ENCODE measurements around the gene TBL3.
"Not testable (repeated sequence)": the region's sequence is repeated elsewhere in the genome, so short reads cannot be mapped to it uniquely, and the experiment has no call there.

TBL3 gene

DNA sequence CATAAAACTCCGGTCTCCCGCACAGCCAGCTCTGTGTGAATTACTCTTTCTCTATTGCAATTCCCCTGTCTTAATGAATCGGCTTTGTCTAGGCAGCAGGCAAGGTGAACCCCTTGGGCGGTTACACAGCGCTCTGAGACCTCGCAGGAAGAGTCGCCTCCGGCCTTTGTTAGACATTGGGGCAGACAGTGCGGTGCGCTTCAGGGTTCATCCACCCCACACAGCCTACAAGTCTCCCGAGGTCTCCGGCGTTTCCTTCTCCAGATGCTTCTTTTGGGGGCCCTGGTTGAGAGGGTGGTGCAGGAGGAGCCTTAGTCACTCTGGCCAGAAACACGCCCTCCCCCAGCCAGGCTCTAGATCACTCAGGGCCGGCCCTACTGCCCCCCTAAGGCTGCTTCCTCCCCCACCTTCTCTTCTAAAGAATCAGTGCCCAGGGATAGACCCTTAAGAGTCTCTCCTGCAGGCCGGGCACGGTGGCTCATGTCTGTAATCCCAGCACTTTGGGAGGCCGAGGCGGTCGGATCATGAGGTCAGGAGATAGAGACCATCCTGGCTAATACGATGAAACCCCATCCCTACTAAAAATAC is 27.1 kb upstream of the TBL3 start:
- no peak for DNase-seq

DNA sequence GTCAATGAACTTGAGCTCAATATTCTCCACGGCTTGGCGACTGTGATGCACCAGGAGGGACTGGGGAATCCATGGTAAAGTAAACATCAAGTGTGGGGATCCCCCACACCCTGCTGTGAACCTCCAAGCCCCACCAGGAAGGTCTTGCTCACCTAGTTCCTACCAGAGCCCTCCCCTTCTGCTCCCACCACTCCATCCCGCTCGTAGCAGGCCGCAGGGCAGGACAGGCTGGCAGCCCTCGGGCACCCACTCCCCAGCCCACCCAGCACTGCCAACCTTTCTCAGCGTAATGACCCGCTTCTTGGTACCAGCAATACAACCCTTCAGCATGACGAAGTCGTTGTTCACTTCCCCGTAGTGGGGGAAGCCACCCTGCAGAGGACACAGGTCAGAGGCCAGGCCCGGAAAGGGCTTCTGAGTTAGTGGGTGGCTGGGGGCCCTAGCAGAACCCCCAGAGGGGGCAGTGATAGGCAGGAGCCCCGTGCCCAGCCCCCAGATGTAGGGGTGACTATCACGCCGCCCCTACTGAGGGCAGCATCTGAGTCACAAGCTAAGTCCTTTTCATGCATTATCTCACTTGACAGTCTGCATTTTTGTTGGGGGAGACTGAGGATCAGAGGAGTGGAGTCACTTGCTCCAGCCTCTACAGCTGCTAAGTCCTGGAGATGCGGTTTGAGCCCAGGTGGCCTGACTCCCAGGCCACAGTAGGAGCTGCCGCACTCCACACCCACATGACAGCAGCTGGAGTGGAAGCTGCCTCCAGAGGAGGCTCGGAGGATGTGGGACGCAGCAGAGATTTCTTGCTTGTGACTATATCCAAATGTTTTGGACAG is 26.1 kb upstream of the TBL3 start:
- no peak for DNase-seq

- no peak for DNase-seq
Measured at GRCh38 chr16:1946495-1947368, 25.1 kb upstream of the TBL3 start.

- DNase-seq = no peak
Measured at GRCh38 chr16:1947369-1947670, 24.5 kb upstream of the TBL3 start.

DNA sequence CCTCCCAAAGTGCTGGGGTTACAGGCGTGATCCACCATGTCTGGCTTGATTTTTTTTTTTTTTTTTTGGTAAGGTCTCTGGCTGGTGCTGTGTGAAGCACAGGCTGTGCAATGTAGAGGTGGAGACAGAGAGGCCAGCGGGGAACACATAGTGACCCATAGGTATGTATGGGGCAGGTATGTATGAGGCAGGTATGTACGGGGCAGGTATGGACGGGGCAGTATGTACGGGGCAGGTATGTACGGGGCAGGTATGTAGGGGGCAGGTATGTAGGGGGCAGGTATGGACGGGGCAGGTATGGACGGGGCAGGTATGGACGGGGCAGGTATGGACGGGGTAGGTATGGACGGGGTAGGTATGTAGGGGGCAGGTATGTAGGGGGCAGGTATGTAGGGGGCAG is 22.3 kb upstream of the TBL3 start:
- no peak for DNase-seq

- DNase-seq = no peak
Measured at GRCh38 chr16:1950047-1950446, 21.8 kb upstream of the TBL3 start.

GRCh38 chr16:1950559-1950958 is 21.3 kb upstream of the TBL3 start:
- DNase-seq = no peak

- no peak for DNase-seq
Measured at GRCh38 chr16:1953734-1954133, 18.1 kb upstream of the TBL3 start.

GRCh38 chr16:1957434-1958142 is 14.3 kb upstream of the TBL3 start:
- not testable (repeated sequence) for DNase-seq

- not testable (repeated sequence) for DNase-seq
Measured at GRCh38 chr16:1958143-1958491, 13.7 kb upstream of the TBL3 start.

- no peak for DNase-seq
Measured at GRCh38 chr16:1958715-1959268, 13.1 kb upstream of the TBL3 start.

- DNase-seq = peak; percentile 90
Measured at GRCh38 chr16:1959269-1960039, 12.4 kb upstream of the TBL3 start, which contains the start of gene NDUFB10. NDUFB10 (plus strand) TSS chr16:1959538; CDS start chr16:1959625, 87 bp downstream.

DNA sequence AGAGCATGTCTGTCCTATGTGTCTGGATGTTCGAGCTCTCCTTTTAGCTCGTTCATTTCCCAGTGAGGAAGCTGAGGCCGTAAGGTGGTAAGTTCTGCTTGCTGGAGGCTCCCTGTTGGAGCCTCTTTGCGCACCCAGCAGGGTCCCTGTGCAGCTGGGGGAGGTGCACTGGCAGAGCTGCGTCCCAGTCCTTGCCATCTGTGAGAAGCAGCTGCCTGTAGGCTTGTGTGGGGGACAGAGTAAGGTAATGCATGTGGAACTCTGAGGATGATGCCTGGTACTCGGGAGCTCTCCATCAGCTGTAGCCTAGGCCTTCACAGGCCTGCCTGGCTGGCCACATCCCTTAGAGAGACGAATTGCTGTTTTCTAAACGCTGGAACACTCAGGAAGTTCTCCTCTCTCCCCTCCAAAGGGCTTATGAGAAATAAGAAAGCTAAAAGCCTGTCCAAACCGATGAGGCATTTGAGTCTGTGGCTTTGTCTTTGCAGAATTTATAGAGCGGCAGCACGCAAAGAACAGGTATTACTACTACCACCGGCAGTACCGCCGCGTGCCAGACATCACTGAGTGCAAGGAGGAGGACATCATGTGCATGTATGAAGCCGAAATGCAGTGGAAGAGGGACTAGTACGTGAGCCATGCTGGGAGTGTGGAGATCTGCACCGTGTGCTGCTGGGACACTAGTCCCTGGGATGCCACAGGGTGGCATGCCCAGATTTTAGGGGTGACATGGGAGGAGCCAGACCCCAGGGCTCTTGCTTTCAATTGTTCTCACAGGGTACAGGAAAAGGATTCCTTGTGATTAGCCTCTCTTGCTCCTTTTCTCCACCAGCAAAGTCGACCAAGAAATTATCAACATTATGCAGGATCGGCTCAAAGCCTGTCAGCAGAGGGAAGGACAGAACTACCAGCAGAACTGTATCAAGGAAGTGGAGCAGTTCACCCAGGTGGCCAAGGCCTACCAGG is 10.9 kb upstream of the TBL3 start:
- no peak for DNase-seq

- DNase-seq = no peak
Measured at GRCh38 chr16:1961651-1962067, 10.2 kb upstream of the TBL3 start.

- DNase-seq = not testable (repeated sequence)
Measured at GRCh38 chr16:1962161-1963153, 9.4 kb upstream of the TBL3 start.

DNA sequence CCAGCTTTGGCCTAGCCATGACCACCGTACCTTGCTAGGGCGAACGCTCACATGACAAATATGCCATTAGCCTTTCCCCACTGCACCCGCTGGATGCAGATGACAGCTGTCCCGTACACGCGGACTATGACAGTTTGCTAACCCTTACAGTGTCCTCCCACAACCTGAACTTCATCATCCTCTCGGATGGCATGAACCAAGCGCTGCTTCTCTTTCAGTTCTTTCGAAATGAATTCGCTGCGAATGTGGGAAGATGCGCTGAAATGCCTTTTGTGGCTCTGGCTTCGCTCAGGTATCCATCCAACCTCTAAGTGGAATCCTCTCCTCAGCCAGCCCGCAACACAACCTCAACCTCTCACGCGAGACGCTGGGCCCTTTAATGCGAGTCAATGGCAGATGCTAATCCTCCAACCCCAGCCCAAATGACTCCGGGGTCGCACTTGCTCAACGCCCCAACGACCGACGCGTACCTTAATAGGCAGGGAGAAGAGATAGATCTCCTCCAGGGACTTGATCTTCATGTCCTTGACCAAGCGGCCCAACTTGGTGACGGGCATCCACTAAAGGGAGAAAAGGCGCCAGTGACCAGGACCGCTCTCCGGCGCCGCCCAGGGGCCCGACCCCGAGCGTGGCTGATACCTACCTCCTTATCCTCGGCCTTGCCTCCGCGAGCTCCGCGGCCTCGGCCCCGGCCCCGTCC is 7.9 kb upstream of the TBL3 start:
- peak; percentile 37 for DNase-seq

- peak; percentile 99 for DNase-seq
Measured at GRCh38 chr16:1964506-1965395, 7.1 kb upstream of the TBL3 start, which contains the start of gene RPS2. RPS2 (minus strand) TSS chr16:1964826; CDS start chr16:1964625, 201 bp downstream.

Measured in T-helper 9 cell (primary cell).